Stimulated activated CD8-positive, alpha-beta memory T cell treated with anti-CD3 and anti-CD28 coated beads, Interleukin-7, amount 100 ng/mL, for 4 hours (primary cell): ENCODE measurements around the gene GNLY.
A peak's percentile ranks its signal among the peaks of the same experiment; 100 is the strongest.

Experiments
- DNase-seq, 2 donors: peaks; one replicate each; pipeline ENCODE4 v3.0.0-alpha.2; 2020; ENCODE audit warnings: low read depth in 2 of 2

GNLY gene

GRCh38 chr2:85728883-85729824, 35.0 kb downstream of the GNLY start:
- peak; percentile 16 to 48 for DNase-seq

DNA sequence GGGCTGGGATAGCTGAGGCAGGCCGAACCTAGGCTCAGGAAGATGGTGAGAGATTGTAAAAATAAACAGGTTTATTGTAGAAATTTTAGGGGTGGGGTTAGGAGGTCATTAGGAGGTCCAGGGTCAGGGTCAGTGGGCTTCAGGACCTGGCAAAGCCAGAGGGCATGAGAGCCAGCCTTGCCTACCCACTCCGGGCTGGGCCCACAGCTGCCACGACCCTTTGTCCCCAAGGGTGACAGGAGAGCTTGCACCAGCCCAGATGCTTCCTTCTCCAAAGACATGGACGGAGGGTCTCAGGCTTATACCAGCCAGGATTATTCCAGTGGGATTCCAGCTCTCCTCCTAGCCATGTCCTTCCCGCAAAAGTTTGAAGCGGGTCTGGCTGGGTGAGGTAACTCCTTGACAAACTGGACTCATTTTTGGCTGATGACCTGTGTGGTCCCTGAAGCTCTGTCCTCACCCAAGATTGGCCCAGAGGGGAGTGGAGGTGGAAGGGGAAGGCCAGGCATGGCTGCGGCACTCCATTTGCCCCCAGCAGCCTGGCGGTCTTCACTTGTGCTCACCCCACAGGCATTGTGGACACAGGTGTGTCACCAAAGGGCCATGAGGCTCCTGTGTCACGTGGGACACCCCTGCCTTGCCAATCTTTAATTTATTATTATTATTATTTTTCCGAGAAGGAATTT, 35.8 kb downstream of the GNLY start:
- no peak for DNase-seq

- DNase-seq, result no peak
Observed at GRCh38 chr2:85730686-85731230, 36.6 kb downstream of the GNLY start.

DNA sequence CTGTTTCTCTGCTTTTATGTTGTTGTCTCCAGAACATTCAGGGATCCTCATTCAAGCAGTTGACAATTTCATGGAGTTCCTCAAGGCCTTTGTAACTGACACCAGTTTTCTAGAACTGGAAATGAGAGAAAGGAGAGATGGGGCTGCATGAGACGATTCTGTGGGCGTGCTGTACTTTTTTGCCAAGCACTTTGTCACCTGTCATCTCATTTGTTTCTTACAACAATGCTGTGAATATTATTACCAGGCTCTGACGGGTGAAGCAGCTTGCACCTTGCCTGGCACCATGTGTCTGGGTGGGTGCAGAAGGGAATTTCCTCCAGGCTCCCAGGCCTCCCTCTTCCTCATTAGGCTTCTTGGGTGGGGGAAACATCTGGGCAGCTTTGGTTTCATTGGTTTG, 37.4 kb downstream of the GNLY start:
- DNase-seq, result no peak

GRCh38 chr2:85732467-85733120, 38.4 kb downstream of the GNLY start:
- no peak for DNase-seq

GRCh38 chr2:85733121-85733960, 39.2 kb downstream of the GNLY start:
- no peak for DNase-seq

GRCh38 chr2:85734015-85734414, 39.9 kb downstream of the GNLY start:
- DNase-seq, result no peak

GRCh38 chr2:85734942-85735608, 40.9 kb downstream of the GNLY start:
- no peak for DNase-seq

DNA sequence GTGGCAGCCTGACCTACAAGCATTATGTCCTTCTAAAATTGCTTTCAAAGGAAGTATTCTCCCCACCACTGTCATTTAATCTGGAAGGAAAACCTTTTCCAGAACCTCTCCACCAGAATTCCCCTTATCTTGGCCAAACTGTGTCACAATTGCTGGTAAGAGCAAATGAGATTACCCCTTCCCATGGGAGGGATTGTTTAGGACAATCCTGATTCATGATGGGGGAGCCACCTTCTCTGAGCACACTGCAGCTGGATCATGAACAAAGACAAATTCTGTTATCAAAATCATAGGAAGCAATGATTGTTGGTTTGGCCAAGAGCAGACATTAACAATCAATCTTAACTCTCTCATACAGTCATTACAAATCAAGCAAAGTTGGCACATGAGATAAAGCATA, 41.5 kb downstream of the GNLY start:
- DNase-seq, result no peak

GRCh38 chr2:85736456-85737355, 42.5 kb downstream of the GNLY start:
- no peak for DNase-seq

GRCh38 chr2:85737481-85737880, 43.3 kb downstream of the GNLY start:
- no peak for DNase-seq

GRCh38 chr2:85737961-85738360, 43.8 kb downstream of the GNLY start:
- DNase-seq, result no peak

- no peak for DNase-seq
Observed at GRCh38 chr2:85740193-85740592, 46.0 kb downstream of the GNLY start.

- no peak for DNase-seq
Observed at GRCh38 chr2:85741211-85741832, 47.2 kb downstream of the GNLY start.

- no peak for DNase-seq
Observed at GRCh38 chr2:85741833-85742455, 47.8 kb downstream of the GNLY start.

GRCh38 chr2:85743304-85743978, 49.3 kb downstream of the GNLY start:
- DNase-seq, result no peak

GRCh38 chr2:85744055-85744454, 49.9 kb downstream of the GNLY start:
- no peak for DNase-seq
